Adrenal gland (tissue), 12 donors: ENCODE data around the gene CALCOCO2. TPM values are rescaled to one million over a fixed set of nuclear protein-coding genes. Genes with fewer than 3 reads are reported as not detected.

Experiments used
- DNase-seq, 7 donors: peaks; one replicate each; pipeline ENCODE4 v3.0.0-alpha.2; 2019 to 2020
- H3K27ac ChIP-seq, 5 donors: fragments of 200-600 bp; sonication (generic) in 4 of 5; 1 replicate in 3 of 5; 2 replicates in 2 of 5; pipeline versions ENCODE4 v1.5.1 to v1.8.0; 2016 to 2020; ENCODE audit warnings: mild to moderate bottlenecking in 1 of 5
- H3K27me3 ChIP-seq: fragments of 200-600 bp; 2 replicates; pipeline ENCODE4 v1.8.0; 2021
- H3K36me3 ChIP-seq, 2 donors: fragments of 200-600 bp; replicated peaks in 1 of 2; 1 replicate in 1 of 2; 2 replicates in 1 of 2; pipeline versions ENCODE4 v1.5.1 to v1.8.0; 2018 to 2022
- H3K4me1 ChIP-seq, 2 donors: fragments of 200-600 bp; replicated peaks in 1 of 2; 1 replicate in 1 of 2; 2 replicates in 1 of 2; pipeline versions ENCODE4 v1.5.1 to v1.8.0; 2018 to 2021
- H3K4me3 ChIP-seq, 4 donors: fragments of 200-600 bp; sonication (generic) in 3 of 4; one replicate each; pipeline ENCODE4 v1.5.1; 2016 to 2018
- H3K9me3 ChIP-seq, 3 donors: fragments of 200-600 bp; sonication (generic) in 1 of 3; replicated peaks in 1 of 3; 1 replicate in 2 of 3; 2 replicates in 1 of 3; pipeline versions ENCODE4 v1.5.1 to v1.8.0; 2016 to 2021
- CTCF ChIP-seq, 6 experiments: fragments of 450-650 bp in 4 of 6; fragments of 200-600 bp in 2 of 6; sonication (generic) in 1 of 6; IDR thresholded peaks; 1 replicate in 5 of 6; 2 replicates in 1 of 6; pipeline versions ENCODE4 v1.5.1 to v1.8.0; 2016 to 2021; ENCODE audit warnings: antibody characterized with exemption in 6 of 6, mild to moderate bottlenecking in 2 of 6, moderate library complexity in 1 of 6
- POLR2A ChIP-seq, 2 donors: fragments of 450-650 bp; IDR thresholded peaks; one replicate each; pipeline ENCODE4 v1.6.1; 2017; ENCODE audit warnings: antibody characterized with exemption in 2 of 2, mild to moderate bottlenecking in 2 of 2, moderate library complexity in 1 of 2
- WGBS, 4 donors: extraction: QIAGEN DNeasy Blood & Tissue Kit in 2 of 4; methylation state at CpG; one replicate each; pipeline versions ENCODE4 v1.1.5 to v1.1.7; 2013 to 2017; 5-methylcytosine and 5-hydroxymethylcytosine counted together
- intact Hi-C, 2 donors: fragments of 100-400 bp; cut with DNase I; formaldehyde crosslinking; loops; one replicate each; pipeline versions ENCODE4 v1.14.1 to v1.15.0; 2022 to 2023
- polyA plus RNA-seq, 3 donors: library from polyadenylated mRNA; stranded (reverse); fragments of 200-250 nt in 2 of 3; fragments of 350-450 nt in 1 of 3; fragmentation: Illumina TruSeq in 1 of 3; extraction: RNeasy Lipid Tissue Mini Kit (QIAGEN cat#74804) in 1 of 3; gene quantifications; one replicate each; pipeline ENCODE4 v1.2.3, GENCODE V29; 2013 to 2014
- total RNA-seq, 9 donors: library from RNA; depleted of rRNA in 4 of 9; stranded (reverse); fragments of >200 nt in 4 of 9; fragments of 120-200 nt in 1 of 9; fragmentation: NEBNext Ultra II Directional in 1 of 9; extraction: Animal tissue kit (Norgen Biotek cat#: 25700) in 1 of 9; gene quantifications; one replicate each; pipeline versions ENCODE4 v1.1.0 to v1.2.4, GENCODE V29; 2013 to 2023
- donor health status: healthy with polysubstance abuse.
- donor health status: Bipolar disorder and iron deficiency.
- donor health status: DM: yes; HTN: yes; CAD: no.
- donor health status: DM: no; HTN: no; CAD: no.
- donor health status: DM: no; HTN: no; CAD: no.
- donor health status: DM: yes; HTN: yes; CAD: no.

CALCOCO2 gene
- total and polyA plus RNA-seq, 12 donors = 37.7 to 199 (median 124) TPM

- H3K4me3 ChIP-seq = no peak overlapping the region
- no peaks in the 10 kb centered on the region for H3K27me3 ChIP-seq
- DNase-seq = no peak
- whole genome bisulfite sequencing, 4 donors = 89 to 93% (median 91%) methylated on average over 4 of the region's 4 CpGs
- H3K4me1 ChIP-seq = no peaks in the 10 kb centered on the region
- no peaks in the 10 kb centered on the region for H3K9me3 ChIP-seq
- H3K36me3 ChIP-seq = peaks cover 0 to 90% of the 10 kb centered on the region in 2 donors
- TF ChIP-seq CTCF (IDR thresholded peaks at IDR 0.05) (no peak), POLR2A (IDR thresholded peaks at IDR 0.05) (no peak)
- intact Hi-C loops = no loop called here
- no peak overlapping the region for H3K27ac ChIP-seq
Observed at GRCh38 chr17:48860456-48860855, 29.6 kb downstream of the CALCOCO2 start.

- Histone ChIP-seq H3K4me3 (no peak overlapping the region), H3K4me1 (peaks cover 6 to 30% of the 10 kb centered on the region in 2 donors), H3K27ac (no peak overlapping the region), H3K36me3 (peaks cover 0 to 17% of the 10 kb centered on the region in 2 donors), H3K27me3 (no peaks in the 10 kb centered on the region), H3K9me3 (no peaks in the 10 kb centered on the region)
- WGBS, 4 donors = 58 to 62% (median 59%) methylated on average over 3 of the region's 3 CpGs
- TF ChIP-seq CTCF (IDR thresholded peaks at IDR 0.05) = no peak
- no peak for TF ChIP-seq POLR2A (IDR thresholded peaks at IDR 0.05)
- intact Hi-C loops = no loop called here
- DNase-seq = no peak
Observed at GRCh38 chr17:48868916-48869500, 38.2 kb downstream of the CALCOCO2 start.

- H3K4me1 ChIP-seq = peaks cover 6 to 30% of the 10 kb centered on the region in 2 donors
Observed at GRCh38 chr17:48869821-48870318, 39.0 kb downstream of the CALCOCO2 start.

GRCh38 chr17:48871035-48871550, 40.3 kb downstream of the CALCOCO2 start:
- TF ChIP-seq POLR2A (IDR thresholded peaks at IDR 0.05) = no peak
- TF ChIP-seq CTCF (IDR thresholded peaks at IDR 0.05) = no peak
- H3K27me3 ChIP-seq = no peaks in the 10 kb centered on the region
- no peak for DNase-seq
- no peak overlapping the region for H3K4me3 ChIP-seq
- H3K36me3 ChIP-seq = peaks cover 0 to 2% of the 10 kb centered on the region in 2 donors
- peak overlapping the region in 1 of 5 donors; percentile 17 for H3K27ac ChIP-seq
- intact Hi-C loops = no loop called here
- 61 to 80% (median 64%) methylated on average over 4 of the region's 4 CpGs for WGBS, 4 donors
- H3K9me3 ChIP-seq = no peaks in the 10 kb centered on the region
- peaks cover 6 to 30% of the 10 kb centered on the region in 2 donors for H3K4me1 ChIP-seq

More at GRCh38 chr17:48869821-48870318, 39.0 kb downstream of the CALCOCO2 start:
- Histone ChIP-seq H3K4me3 (no peak overlapping the region), H3K36me3 (peaks cover 0 to 8% of the 10 kb centered on the region in 2 donors), H3K27ac (no peak overlapping the region), H3K9me3 (no peaks in the 10 kb centered on the region), H3K27me3 (no peaks in the 10 kb centered on the region)
- WGBS, 4 donors = 76 to 80% (median 78%) methylated on average over 6 of the region's 6 CpGs
- DNase-seq = no peak
- intact Hi-C loops = no loop called here
- TF ChIP-seq CTCF (IDR thresholded peaks at IDR 0.05) (no peak), POLR2A (IDR thresholded peaks at IDR 0.05) (no peak)
